Activated naive CD4-positive, alpha-beta T cell (primary cell): Measurements from ENCODE around the gene RUNX2.
A peak's percentile ranks its signal among the peaks of the same experiment; 100 is the strongest.

Experiments
- DNase-seq, 4 experiments: peaks; one replicate each; lab custom pipeline; 2025; lab: John Stamatoyannopoulos, UW

Gene RUNX2

GRCh38 chr6:45705137-45705855 lies 377.2 kb downstream of the RUNX2 start:
- no peak for DNase-seq

DNA sequence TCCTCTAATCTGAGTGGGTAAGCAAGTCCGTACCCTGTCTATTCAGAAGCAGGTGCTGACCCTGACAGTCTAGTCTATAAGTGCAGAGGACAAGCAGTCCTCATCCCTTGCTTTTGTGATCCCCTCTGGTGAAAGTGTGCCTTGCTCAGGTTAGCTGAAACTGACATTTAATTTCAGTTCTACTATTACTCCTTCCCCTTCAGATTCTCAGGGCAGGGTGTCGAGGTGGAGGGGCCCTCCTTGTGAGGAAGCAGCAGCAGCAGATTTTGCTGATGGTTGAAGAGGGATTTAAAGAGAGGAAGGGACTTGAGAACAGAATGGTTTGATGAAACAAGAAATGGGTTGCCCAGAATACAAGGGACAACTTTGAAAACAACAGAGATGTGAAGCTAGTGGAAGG lies 378.2 kb downstream of the RUNX2 start:
- no peak for DNase-seq

- DNase-seq, result no peak
These were observed 379.0 kb downstream of the RUNX2 start for GRCh38 chr6:45707176-45707575.

GRCh38 chr6:45709781-45710220 lies 381.7 kb downstream of the RUNX2 start:
- DNase-seq, result no peak

DNA sequence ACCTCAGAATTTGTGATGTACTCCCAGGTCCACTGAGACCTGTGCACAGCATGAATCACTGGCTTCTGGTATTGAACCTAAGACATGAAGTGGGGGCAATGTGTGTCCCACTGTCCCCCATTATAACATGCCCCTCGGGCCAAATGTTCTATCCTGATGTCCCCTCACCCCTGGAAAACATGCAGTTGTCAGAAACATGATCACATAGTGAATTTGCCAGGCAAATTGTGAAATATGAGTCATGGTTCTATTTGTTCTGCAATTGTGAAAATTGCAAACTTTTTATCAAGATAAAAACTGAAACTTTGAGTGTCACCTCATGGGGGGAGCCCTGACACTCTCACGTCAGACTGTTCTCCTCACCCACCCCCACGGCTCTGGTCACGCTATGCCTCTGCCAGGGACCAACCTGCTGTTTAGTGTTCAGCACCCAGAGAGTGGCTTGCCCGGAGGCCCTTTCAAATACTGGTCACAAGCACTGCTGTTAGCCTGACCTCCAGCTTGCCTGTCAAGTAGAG lies 382.2 kb downstream of the RUNX2 start:
- DNase-seq, result peak in 2 of 4 experiments; percentile 56 to 60

DNA sequence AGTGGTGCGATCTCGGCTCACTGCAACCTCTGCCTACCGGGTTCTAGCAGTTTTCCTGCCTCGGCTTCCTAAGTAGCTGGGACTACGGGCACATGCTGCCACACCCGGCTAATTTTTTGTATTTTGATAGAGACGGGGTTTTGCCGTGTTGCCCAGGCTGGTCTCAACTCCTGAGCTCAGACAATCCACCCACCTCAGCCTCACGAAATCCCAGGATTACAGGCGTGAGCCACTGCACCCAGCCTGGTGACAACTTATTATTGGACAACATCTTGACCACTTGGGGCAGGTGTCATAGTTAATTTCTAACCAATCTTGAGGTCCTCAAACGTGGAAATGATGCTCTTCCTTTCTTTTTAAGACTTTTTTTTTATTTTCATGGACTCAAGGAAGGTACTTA lies 383.9 kb downstream of the RUNX2 start:
- DNase-seq, result no peak

GRCh38 chr6:45712786-45713185 lies 384.7 kb downstream of the RUNX2 start:
- no peak for DNase-seq
